ENCODE measurements around the gene DUS2. TPM values are rescaled to one million over a fixed set of nuclear protein-coding genes. Genes with fewer than 3 reads are reported as not detected.

DUS2 gene
- total and polyA plus RNA-seq, 7 donors, result 3.4 to 15.1 (median 9.5) TPM

DNA sequence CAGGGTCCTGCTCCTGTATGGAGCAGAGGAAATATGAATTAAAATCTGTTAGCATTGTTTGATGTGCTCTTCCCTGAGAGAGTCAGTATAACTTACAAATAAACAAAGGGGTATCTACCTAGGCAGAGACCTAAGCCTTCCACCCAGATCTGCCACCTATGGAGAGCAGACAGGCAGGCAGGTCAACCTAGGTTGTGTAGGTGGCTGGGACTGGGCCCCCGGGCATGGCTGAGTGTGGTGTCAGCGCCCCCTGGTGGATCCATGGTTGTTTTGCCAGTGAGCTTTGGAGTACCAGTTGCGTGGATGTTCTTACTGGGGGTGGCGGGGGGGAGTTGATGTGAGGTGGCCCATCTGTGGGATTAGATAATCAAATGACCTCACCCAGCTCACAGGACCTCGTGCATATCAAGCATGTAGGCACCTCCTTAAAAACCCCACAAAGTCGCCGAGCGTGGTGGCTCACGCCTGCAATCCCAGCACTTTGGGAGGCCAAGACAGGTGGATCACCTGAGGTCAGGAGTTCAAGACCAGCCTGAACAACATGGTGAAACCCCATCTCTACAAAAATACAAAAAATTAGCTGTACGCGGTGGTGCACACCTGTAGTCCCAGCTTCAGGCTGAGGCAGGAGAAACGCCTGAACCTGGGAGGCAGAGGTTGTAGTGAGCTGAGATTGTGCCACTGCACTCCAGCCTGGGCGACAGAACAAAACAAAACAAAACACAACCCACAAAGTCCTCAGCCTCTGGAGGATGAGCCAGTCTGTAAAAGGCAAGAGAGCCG is 17.6 kb downstream of the DUS2 start:
- Histone ChIP-seq H3K27ac (no peak overlapping the region), H3K4me1 (peaks cover 4% of the 10 kb centered on the region), H3K27me3 (ENCODE audit: insufficient read depth in 3 of 3, low read length in 2 of 3) (no peaks in the 10 kb centered on the region), H3K9me3 (no peaks in the 10 kb centered on the region), H3K4me3 (no peak overlapping the region), H3K36me3 (ENCODE audit: insufficient read depth in 1 of 2, low read depth in 1 of 2) (peaks cover 0 to 5% of the 10 kb centered on the region in 2 donors)
- DNase-seq (peak; percentile 80 to 91), ATAC-seq (peak; percentile 92 to 95 (median 94))
- TF ChIP-seq, protein P1, sequence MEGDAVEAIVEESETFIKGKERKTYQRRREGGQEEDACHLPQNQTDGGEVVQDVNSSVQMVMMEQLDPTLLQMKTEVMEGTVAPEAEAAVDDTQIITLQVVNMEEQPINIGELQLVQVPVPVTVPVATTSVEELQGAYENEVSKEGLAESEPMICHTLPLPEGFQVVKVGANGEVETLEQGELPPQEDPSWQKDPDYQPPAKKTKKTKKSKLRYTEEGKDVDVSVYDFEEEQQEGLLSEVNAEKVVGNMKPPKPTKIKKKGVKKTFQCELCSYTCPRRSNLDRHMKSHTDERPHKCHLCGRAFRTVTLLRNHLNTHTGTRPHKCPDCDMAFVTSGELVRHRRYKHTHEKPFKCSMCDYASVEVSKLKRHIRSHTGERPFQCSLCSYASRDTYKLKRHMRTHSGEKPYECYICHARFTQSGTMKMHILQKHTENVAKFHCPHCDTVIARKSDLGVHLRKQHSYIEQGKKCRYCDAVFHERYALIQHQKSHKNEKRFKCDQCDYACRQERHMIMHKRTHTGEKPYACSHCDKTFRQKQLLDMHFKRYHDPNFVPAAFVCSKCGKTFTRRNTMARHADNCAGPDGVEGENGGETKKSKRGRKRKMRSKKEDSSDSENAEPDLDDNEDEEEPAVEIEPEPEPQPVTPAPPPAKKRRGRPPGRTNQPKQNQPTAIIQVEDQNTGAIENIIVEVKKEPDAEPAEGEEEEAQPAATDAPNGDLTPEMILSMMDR (IDR thresholded peaks at IDR 0.05), result peak; percentile 80
- 63 to 68% (median 65%) methylated on average over 14 of the region's 14 CpGs for WGBS, 3 donors
- intact Hi-C loops (cut with DNase I), result loop anchor here (2.0 to 10.0 kb wide), 8 partner anchors 48 to 366 kb away; partner anchors contain the start of gene NRN1L (in 1 of the 2)

DNA sequence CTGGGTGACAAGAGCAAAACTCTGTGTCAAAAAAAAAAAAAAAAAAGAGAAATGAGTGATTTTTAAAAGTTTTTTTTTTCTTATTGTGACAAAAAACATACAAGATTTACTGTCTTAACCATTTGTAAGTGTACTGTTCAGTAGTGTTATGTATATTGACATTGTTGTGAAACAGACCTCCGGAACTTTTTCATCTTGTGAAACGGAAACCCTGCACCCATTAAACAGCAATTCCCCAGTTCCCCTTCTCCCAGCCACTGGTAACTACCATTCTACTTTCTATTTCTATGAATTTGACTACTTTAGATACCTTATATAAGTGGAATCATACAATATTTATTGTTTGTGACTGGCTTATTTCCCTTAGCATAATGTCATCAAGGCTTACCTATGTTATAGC is 18.7 kb downstream of the DUS2 start:
- no peaks in the 10 kb centered on the region for H3K27me3 ChIP-seq (ENCODE audit: insufficient read depth in 3 of 3, low read length in 2 of 3)
- no peak overlapping the region for H3K4me3 ChIP-seq
- intact Hi-C loops (cut with DNase I), result loop anchor here (2.0 to 10.0 kb wide), 8 partner anchors 49 to 367 kb away; partner anchors contain the start of gene NRN1L (in 1 of the 2)
- TF ChIP-seq, protein P1 (IDR thresholded peaks at IDR 0.05), result no peak
- peaks cover 0 to 5% of the 10 kb centered on the region in 2 donors for H3K36me3 ChIP-seq (ENCODE audit: insufficient read depth in 1 of 2, low read depth in 1 of 2)
- H3K4me1 ChIP-seq, result peaks cover 4% of the 10 kb centered on the region
- H3K27ac ChIP-seq, result no peak overlapping the region
- no peak for DNase-seq
- H3K9me3 ChIP-seq, result no peaks in the 10 kb centered on the region
- WGBS, 3 donors, result 90 to 98% (median 97%) methylated on average over 2 of the region's 2 CpGs
- ATAC-seq, result no peak

DNA sequence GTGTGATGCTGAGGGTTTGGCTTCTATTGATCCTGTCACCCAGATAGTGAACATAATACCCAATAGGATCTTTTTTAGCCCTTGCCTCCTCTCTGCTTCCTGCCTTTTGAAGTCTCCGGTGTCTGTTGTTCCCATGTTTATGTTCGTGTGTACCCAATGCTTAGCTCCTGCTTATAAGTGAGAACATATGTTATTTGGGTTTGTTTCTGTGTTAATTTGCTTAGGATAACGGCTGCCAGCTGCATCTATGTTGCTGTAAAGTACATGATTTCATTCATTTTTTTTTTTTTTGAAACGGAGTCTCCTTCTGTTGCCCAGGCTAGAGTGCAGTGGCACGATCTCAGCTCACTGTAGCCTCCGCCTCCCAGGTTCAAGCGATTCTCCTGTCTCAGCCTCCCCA is 23.0 kb downstream of the DUS2 start:
- H3K36me3 ChIP-seq (ENCODE audit: insufficient read depth in 1 of 2, low read depth in 1 of 2), result peaks cover 0 to 27% of the 10 kb centered on the region in 2 donors
- H3K27me3 ChIP-seq (ENCODE audit: insufficient read depth in 3 of 3, low read length in 2 of 3), result no peaks in the 10 kb centered on the region
- intact Hi-C loops (cut with DNase I), result loop anchor here (10.0 kb wide), 2 partner anchors 351 to 371 kb away; no protein-coding TSS in a partner anchor
- no peaks in the 10 kb centered on the region for H3K4me1 ChIP-seq
- 80 to 85% (median 84%) methylated on average over 7 of the region's 7 CpGs for WGBS, 3 donors
- H3K27ac ChIP-seq, result no peak overlapping the region
- ATAC-seq (no peak), DNase-seq (no peak)
- no peak overlapping the region for H3K4me3 ChIP-seq
- TF ChIP-seq, protein P1 (IDR thresholded peaks at IDR 0.05), result no peak
- no peaks in the 10 kb centered on the region for H3K9me3 ChIP-seq

DNA sequence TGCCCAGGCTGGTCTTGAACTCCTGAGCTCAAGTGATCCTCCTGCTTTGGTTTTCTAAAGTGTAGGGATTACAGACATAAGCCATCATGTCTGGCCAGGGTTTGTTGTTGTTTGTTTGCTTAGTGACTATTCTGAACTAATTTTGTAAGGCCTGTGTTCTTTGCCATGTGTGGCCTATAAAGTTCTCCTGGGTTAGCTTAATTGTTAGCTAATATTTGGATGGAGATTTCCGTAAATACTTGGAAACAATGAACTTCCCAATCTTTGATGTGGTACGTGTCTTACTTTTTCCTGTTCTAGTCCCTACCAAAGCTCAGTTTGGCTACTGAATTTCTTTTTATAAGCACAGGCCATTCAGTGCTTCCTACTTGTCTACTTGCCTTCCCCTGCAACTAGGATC is 24.9 kb downstream of the DUS2 start:
- Histone ChIP-seq H3K27ac (no peak overlapping the region), H3K9me3 (no peaks in the 10 kb centered on the region), H3K36me3 (ENCODE audit: insufficient read depth in 1 of 2, low read depth in 1 of 2) (peaks cover 0 to 34% of the 10 kb centered on the region in 2 donors), H3K4me3 (no peak overlapping the region), H3K27me3 (ENCODE audit: insufficient read depth in 3 of 3, low read length in 2 of 3) (no peaks in the 10 kb centered on the region), H3K4me1 (no peaks in the 10 kb centered on the region)
- TF ChIP-seq, protein P1 (IDR thresholded peaks at IDR 0.05), result no peak
- intact Hi-C loops (cut with DNase I), result loop anchor here (10.0 kb wide), 2 partner anchors 353 to 373 kb away; no protein-coding TSS in a partner anchor
- 84 to 85% (median 85%) methylated on average over 2 of the region's 2 CpGs for WGBS, 3 donors
- ATAC-seq (no peak), DNase-seq (no peak)

All from psoas muscle (tissue), 8 donors.